Measurements from ENCODE around the gene TSPAN18. TPM values are rescaled to one million over a fixed set of nuclear protein-coding genes. Genes with fewer than 3 reads are reported as not detected.

TSPAN18 gene
- total RNA-seq, 1 donor: 5.8 TPM

- no peaks in the 10 kb centered on the region for H3K79me2 ChIP-seq (ENCODE audit: insufficient read depth, low read length)
- H3K27ac ChIP-seq (ENCODE audit: low read depth, low read length): no peak overlapping the region
- no peaks in the 10 kb centered on the region for H3K9me3 ChIP-seq (ENCODE audit: low read depth, low read length)
- H2AFZ ChIP-seq (ENCODE audit: low read length): no peak overlapping the region
- no peaks in the 10 kb centered on the region for H3K36me3 ChIP-seq (ENCODE audit: insufficient read depth, low read length)
- no peaks in the 10 kb centered on the region for H3K4me1 ChIP-seq (ENCODE audit: insufficient read depth, low read length)
- peaks cover 4% of the 10 kb centered on the region for H3K27me3 ChIP-seq (ENCODE audit: insufficient read depth, low read length)
- no peaks in the 10 kb centered on the region for H4K20me1 ChIP-seq (ENCODE audit: insufficient read depth, low read length)
- DNase-seq (ENCODE audit: insufficient read length, low spot score, missing footprints): no peak
- TF ChIP-seq CTCF (IDR thresholded peaks at IDR 0.05; ENCODE audit: extremely low read depth, low read depth, low read length): no peak
- H3K4me3 ChIP-seq (ENCODE audit: insufficient read depth, low read length): no peak overlapping the region
- no peak overlapping the region for H3K4me2 ChIP-seq (ENCODE audit: insufficient read depth, low read length)
Measured at GRCh38 chr11:44914105-44914504, 187.3 kb downstream of the TSPAN18 start.

DNA sequence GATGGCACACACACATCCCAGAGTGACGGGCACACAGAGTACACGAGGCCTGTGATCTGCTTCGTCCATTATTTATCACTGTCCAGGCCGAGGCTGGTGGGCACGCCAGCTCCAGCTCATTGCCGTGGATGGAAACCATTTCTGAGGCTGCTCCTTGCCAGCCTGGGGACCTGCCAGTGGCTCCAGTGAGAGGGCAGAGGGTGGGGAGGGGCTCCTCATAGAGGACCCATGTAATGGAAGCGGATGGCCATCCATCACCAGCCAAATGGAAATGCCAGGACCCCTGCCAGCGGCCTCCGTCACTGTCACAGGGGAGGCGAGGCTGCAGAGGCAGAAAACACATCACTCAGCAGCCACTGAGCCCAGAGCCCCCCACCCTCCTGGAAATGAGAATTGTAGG lies 188.2 kb downstream of the TSPAN18 start:
- Histone ChIP-seq H3K4me1 (ENCODE audit: insufficient read depth, low read length) (no peaks in the 10 kb centered on the region), H3K27ac (ENCODE audit: low read depth, low read length) (no peak overlapping the region), H4K20me1 (ENCODE audit: insufficient read depth, low read length) (no peaks in the 10 kb centered on the region), H3K4me3 (ENCODE audit: insufficient read depth, low read length) (no peak overlapping the region), H2AFZ (ENCODE audit: low read length) (no peak overlapping the region), H3K27me3 (ENCODE audit: insufficient read depth, low read length) (peaks cover 4% of the 10 kb centered on the region), H3K9me3 (ENCODE audit: low read depth, low read length) (no peaks in the 10 kb centered on the region), H3K4me2 (ENCODE audit: insufficient read depth, low read length) (no peak overlapping the region), H3K79me2 (ENCODE audit: insufficient read depth, low read length) (no peaks in the 10 kb centered on the region), H3K36me3 (ENCODE audit: insufficient read depth, low read length) (no peaks in the 10 kb centered on the region)
- TF ChIP-seq CTCF (IDR thresholded peaks at IDR 0.05; ENCODE audit: extremely low read depth, low read depth, low read length): no peak
- no peak for DNase-seq (ENCODE audit: insufficient read length, low spot score, missing footprints)

- Histone ChIP-seq H3K36me3 (ENCODE audit: insufficient read depth, low read length) (no peaks in the 10 kb centered on the region), H3K4me2 (ENCODE audit: insufficient read depth, low read length) (no peak overlapping the region), H3K4me1 (ENCODE audit: insufficient read depth, low read length) (no peaks in the 10 kb centered on the region), H3K27ac (ENCODE audit: low read depth, low read length) (no peak overlapping the region), H3K9me3 (ENCODE audit: low read depth, low read length) (no peaks in the 10 kb centered on the region), H2AFZ (ENCODE audit: low read length) (no peak overlapping the region), H4K20me1 (ENCODE audit: insufficient read depth, low read length) (no peaks in the 10 kb centered on the region), H3K79me2 (ENCODE audit: insufficient read depth, low read length) (no peaks in the 10 kb centered on the region), H3K4me3 (ENCODE audit: insufficient read depth, low read length) (no peak overlapping the region), H3K27me3 (ENCODE audit: insufficient read depth, low read length) (peaks cover 4% of the 10 kb centered on the region)
- DNase-seq (ENCODE audit: insufficient read length, low spot score, missing footprints): no peak
- TF ChIP-seq CTCF (IDR thresholded peaks at IDR 0.05; ENCODE audit: extremely low read depth, low read depth, low read length): no peak
Measured at GRCh38 chr11:44915621-44916020, 188.9 kb downstream of the TSPAN18 start.

DNA sequence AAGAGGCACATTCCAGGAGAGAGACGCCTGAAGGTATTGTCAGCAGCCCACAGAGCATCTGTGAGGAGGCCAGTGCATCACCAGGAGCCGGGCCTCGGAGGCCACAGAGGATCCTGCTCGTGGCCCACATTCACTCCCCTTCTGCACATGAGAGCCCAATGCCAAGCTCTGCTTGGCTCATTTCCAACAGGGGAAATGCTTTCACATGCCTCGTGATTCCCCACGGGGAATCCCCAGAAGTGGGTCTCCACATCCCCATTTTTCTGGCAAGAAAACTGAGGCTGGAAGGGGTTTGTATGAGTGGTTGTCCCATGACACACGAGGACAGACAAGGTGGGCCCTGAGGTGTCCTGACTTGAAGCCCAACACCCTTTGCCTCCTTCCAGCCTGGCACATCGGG lies 189.6 kb downstream of the TSPAN18 start:
- TF ChIP-seq CTCF (IDR thresholded peaks at IDR 0.05; ENCODE audit: extremely low read depth, low read depth, low read length): no peak
- H3K9me3 ChIP-seq (ENCODE audit: low read depth, low read length): no peaks in the 10 kb centered on the region
- no peak for DNase-seq (ENCODE audit: insufficient read length, low spot score, missing footprints)

More for the DNA sequence above, 189.6 kb downstream of the TSPAN18 start:
- no peaks in the 10 kb centered on the region for H3K36me3 ChIP-seq (ENCODE audit: insufficient read depth, low read length)
- H3K27ac ChIP-seq (ENCODE audit: low read depth, low read length): no peak overlapping the region
- H4K20me1 ChIP-seq (ENCODE audit: insufficient read depth, low read length): no peaks in the 10 kb centered on the region
- H3K4me1 ChIP-seq (ENCODE audit: insufficient read depth, low read length): no peaks in the 10 kb centered on the region
- no peak overlapping the region for H2AFZ ChIP-seq (ENCODE audit: low read length)
- H3K27me3 ChIP-seq (ENCODE audit: insufficient read depth, low read length): peaks cover 4% of the 10 kb centered on the region
- no peak overlapping the region for H3K4me2 ChIP-seq (ENCODE audit: insufficient read depth, low read length)
- no peaks in the 10 kb centered on the region for H3K79me2 ChIP-seq (ENCODE audit: insufficient read depth, low read length)
- H3K4me3 ChIP-seq (ENCODE audit: insufficient read depth, low read length): no peak overlapping the region
